DND-41 (cell line): ENCODE measurements around the gene EML6.

Source experiments
- CTCF ChIP-seq: IDR thresholded peaks from 2 replicates; pipeline ENCODE4 v1.5.1; 2012; ENCODE audit warnings: borderline replicate concordance, low read length, moderate library complexity, mild to moderate bottlenecking; ENCODE audit not compliant: poor library complexity, severe bottlenecking; ENCODE audit errors: extremely low read depth
- EZH2 ChIP-seq: IDR thresholded peaks from 3 replicates; pipeline ENCODE4 v1.6.1; 2012; ENCODE audit warnings: borderline replicate concordance, low read depth, mild to moderate bottlenecking, moderate library complexity, low read length, inconsistent platforms; ENCODE audit not compliant: severe bottlenecking

GRCh38 chr2:54866868-54867267 is 143.4 kb downstream of the EML6 start:
- TF ChIP-seq CTCF (no peak), EZH2 (no peak)
